Measurements from ENCODE around the gene SLC1A7. TPM values are rescaled to one million over a fixed set of nuclear protein-coding genes. Genes with fewer than 3 reads are reported as not detected.

SLC1A7 gene
- total RNA-seq, 1 experiment from 2014 or later = 0.31 TPM

GRCh38 chr1:53145051-53145600, 2.7 kb upstream of the SLC1A7 start:
- H3K4me1 ChIP-seq (ENCODE audit: control insufficient read depth, insufficient read depth, low read length) = no peaks in the 10 kb centered on the region; the same call in 1 of the 2 replicates
- no peak overlapping the region for H3K27ac ChIP-seq (ENCODE audit: low read length)
- no peaks in the 10 kb centered on the region for H3K9me3 ChIP-seq (ENCODE audit: control insufficient read depth, insufficient read depth, low read depth, low read length)
- no TSS peak for BruUV-seq (replicated peaks)
- TF ChIP-seq TCF7L2 (IDR thresholded peaks at IDR 0.05; ENCODE audit: low read depth, low read length) = no peak
- TF ChIP-seq POLR2AphosphoS5 (IDR thresholded peaks at IDR 0.05; ENCODE audit: low read depth, low read length) = no peak
- TF ChIP-seq, protein P1, sequence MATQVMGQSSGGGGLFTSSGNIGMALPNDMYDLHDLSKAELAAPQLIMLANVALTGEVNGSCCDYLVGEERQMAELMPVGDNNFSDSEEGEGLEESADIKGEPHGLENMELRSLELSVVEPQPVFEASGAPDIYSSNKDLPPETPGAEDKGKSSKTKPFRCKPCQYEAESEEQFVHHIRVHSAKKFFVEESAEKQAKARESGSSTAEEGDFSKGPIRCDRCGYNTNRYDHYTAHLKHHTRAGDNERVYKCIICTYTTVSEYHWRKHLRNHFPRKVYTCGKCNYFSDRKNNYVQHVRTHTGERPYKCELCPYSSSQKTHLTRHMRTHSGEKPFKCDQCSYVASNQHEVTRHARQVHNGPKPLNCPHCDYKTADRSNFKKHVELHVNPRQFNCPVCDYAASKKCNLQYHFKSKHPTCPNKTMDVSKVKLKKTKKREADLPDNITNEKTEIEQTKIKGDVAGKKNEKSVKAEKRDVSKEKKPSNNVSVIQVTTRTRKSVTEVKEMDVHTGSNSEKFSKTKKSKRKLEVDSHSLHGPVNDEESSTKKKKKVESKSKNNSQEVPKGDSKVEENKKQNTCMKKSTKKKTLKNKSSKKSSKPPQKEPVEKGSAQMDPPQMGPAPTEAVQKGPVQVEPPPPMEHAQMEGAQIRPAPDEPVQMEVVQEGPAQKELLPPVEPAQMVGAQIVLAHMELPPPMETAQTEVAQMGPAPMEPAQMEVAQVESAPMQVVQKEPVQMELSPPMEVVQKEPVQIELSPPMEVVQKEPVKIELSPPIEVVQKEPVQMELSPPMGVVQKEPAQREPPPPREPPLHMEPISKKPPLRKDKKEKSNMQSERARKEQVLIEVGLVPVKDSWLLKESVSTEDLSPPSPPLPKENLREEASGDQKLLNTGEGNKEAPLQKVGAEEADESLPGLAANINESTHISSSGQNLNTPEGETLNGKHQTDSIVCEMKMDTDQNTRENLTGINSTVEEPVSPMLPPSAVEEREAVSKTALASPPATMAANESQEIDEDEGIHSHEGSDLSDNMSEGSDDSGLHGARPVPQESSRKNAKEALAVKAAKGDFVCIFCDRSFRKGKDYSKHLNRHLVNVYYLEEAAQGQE (IDR thresholded peaks at IDR 0.05; ENCODE audit: insufficient read depth in 1 of 2, low read depth in 2 of 2, low read length in 1 of 2) = no peak
- no peak for TF ChIP-seq SIN3A (IDR thresholded peaks at IDR 0.05; ENCODE audit: borderline replicate concordance, insufficient read depth, low read depth, low read length)
- TF ChIP-seq, protein P2, sequence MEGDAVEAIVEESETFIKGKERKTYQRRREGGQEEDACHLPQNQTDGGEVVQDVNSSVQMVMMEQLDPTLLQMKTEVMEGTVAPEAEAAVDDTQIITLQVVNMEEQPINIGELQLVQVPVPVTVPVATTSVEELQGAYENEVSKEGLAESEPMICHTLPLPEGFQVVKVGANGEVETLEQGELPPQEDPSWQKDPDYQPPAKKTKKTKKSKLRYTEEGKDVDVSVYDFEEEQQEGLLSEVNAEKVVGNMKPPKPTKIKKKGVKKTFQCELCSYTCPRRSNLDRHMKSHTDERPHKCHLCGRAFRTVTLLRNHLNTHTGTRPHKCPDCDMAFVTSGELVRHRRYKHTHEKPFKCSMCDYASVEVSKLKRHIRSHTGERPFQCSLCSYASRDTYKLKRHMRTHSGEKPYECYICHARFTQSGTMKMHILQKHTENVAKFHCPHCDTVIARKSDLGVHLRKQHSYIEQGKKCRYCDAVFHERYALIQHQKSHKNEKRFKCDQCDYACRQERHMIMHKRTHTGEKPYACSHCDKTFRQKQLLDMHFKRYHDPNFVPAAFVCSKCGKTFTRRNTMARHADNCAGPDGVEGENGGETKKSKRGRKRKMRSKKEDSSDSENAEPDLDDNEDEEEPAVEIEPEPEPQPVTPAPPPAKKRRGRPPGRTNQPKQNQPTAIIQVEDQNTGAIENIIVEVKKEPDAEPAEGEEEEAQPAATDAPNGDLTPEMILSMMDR (IDR thresholded peaks at IDR 0.05) = no peak
- ChIA-PET POLR2A (interaction anchor here (0.6 kb wide), 2 partner anchors 96 to 103 kb away, joined by 3 to 5 read pairs; no protein-coding TSS in a partner anchor), CTCF (no interaction called here)
- H3K36me3 ChIP-seq (ENCODE audit: control insufficient read depth, insufficient read depth, low read length) = no peaks in the 10 kb centered on the region
- H3K27me3 ChIP-seq (ENCODE audit: control insufficient read depth, insufficient read depth, low read length) = no peaks in the 10 kb centered on the region
- intact Hi-C loops (cut with micrococcal nuclease; ENCODE audit: unreplicated experiment) = no loop called here
- ATAC-seq (no peak), DNase-seq (ENCODE audit: low read depth, low spot score) (no peak)
- no peak overlapping the region for H3K4me3 ChIP-seq (ENCODE audit: low read depth in 2 of 2, low read length in 2 of 2)
- in situ Hi-C loops (cut with HindIII; ENCODE audit: low pct_unique_long_range_greater_than_20kb, low sequenced_read_pairs) = no loop called here

DNA sequence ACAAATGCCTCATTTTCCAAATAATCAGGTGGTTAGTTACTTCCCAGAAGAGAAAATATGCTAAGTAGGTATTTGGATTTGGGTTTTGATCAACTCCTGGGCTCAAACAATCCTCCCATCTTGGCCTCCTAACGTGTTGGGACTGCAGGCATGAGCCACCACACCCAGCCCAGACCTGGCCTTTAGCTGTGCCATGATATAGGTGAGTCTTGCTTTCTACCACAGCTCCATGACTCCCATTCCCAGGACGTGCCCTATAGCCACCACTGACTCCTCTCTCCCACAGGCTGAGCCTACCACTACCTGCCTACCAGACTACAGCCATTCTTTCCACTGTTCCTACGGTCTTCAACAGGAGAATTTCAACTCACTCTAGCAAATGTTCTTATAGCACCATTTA, 1.8 kb upstream of the SLC1A7 start:
- DNase-seq (ENCODE audit: low read depth, low spot score) (no peak), ATAC-seq (no peak)
- no TSS peak for BruUV-seq (replicated peaks)
- Histone ChIP-seq H3K36me3 (ENCODE audit: control insufficient read depth, insufficient read depth, low read length) (no peaks in the 10 kb centered on the region), H3K4me3 (ENCODE audit: low read depth in 2 of 2, low read length in 2 of 2) (no peak overlapping the region), H3K4me1 (ENCODE audit: control insufficient read depth, insufficient read depth, low read length) (peaks cover 2% of the 10 kb centered on the region; the same call in 1 of the 2 replicates), H3K27ac (ENCODE audit: low read length) (no peak overlapping the region), H3K27me3 (ENCODE audit: control insufficient read depth, insufficient read depth, low read length) (no peaks in the 10 kb centered on the region), H3K9me3 (ENCODE audit: control insufficient read depth, insufficient read depth, low read depth, low read length) (no peaks in the 10 kb centered on the region)
- ChIA-PET POLR2A (no interaction called here), CTCF (no interaction called here)
- TF ChIP-seq POLR2AphosphoS5 (IDR thresholded peaks at IDR 0.05; ENCODE audit: low read depth, low read length) = no peak
- no peak for TF ChIP-seq SIN3A (IDR thresholded peaks at IDR 0.05; ENCODE audit: borderline replicate concordance, insufficient read depth, low read depth, low read length)
- TF ChIP-seq, protein P2 (IDR thresholded peaks at IDR 0.05) = no peak
- TF ChIP-seq TCF7L2 (IDR thresholded peaks at IDR 0.05; ENCODE audit: low read depth, low read length) = no peak
- TF ChIP-seq, protein P1 (IDR thresholded peaks at IDR 0.05; ENCODE audit: insufficient read depth in 1 of 2, low read depth in 2 of 2, low read length in 1 of 2) = no peak
- in situ Hi-C loops (cut with HindIII; ENCODE audit: low pct_unique_long_range_greater_than_20kb, low sequenced_read_pairs) = no loop called here
- intact Hi-C loops (cut with micrococcal nuclease; ENCODE audit: unreplicated experiment) = no loop called here
